ENCODE results near the gene KRT26.

DNA sequence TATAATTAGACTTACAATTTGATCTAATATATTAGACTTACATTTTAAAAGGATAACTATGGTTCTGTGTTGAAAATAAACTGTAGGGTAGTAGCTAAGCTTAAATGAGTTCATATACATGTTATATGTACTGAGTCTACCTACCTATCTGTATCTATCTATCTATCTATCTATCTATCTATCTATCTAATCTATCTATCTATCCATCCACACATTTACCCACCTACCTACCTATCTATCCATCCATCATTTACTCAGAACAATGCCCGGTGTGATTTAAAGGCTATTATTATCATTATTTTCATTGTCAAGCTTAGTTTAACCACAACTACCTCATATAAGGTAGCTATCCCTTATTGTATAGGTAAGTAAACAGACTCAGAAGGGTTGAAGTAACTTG, 43.4 kb upstream of the KRT26 start:
- TF ChIP-seq CTCF (IDR thresholded peaks at IDR 0.05) (no peak), EZH2 (IDR thresholded peaks at IDR 0.05; ENCODE audit: borderline replicate concordance, insufficient read depth, low read depth, low read length, poor library complexity, severe bottlenecking) (no peak)

Measured in B cell (primary cell).